Esophagus muscularis mucosa (tissue), 3 donors: ENCODE measurements around the gene HIRA.

Experiments
- CTCF ChIP-seq, 3 experiments: fragments of 200-600 bp in 2 of 3; fragments of 450-650 bp in 1 of 3; sonication (generic) in 2 of 3; IDR thresholded peaks; one replicate each; pipeline ENCODE4 v1.5.1; 2017 to 2019; ENCODE audit warnings: antibody characterized with exemption in 3 of 3, mild to moderate bottlenecking in 2 of 3, moderate library complexity in 1 of 3
- POLR2A ChIP-seq: fragments of 450-650 bp; IDR thresholded peaks from one replicate; pipeline ENCODE4 v1.6.1; 2017; ENCODE audit warnings: antibody characterized with exemption, moderate library complexity, mild to moderate bottlenecking, low read depth

- TF ChIP-seq CTCF (IDR thresholded peaks at IDR 0.05) (no peak), POLR2A (no peak)
Observed at GRCh38 chr22:19358703-19359553, 72.6 kb downstream of the HIRA start.
